NK-92 (cell line): ENCODE results near the gene FAM221B.

Source experiments
- DNase-seq: peaks from one replicate; lab custom pipeline; 2025; ENCODE audit not compliant: unreplicated experiment; lab: John Stamatoyannopoulos, UW

The FAM221B gene

GRCh38 chr9:35822926-35823325 lies 5.6 kb downstream of the FAM221B start:
- no peak for DNase-seq

GRCh38 chr9:35820076-35820475 lies 8.5 kb downstream of the FAM221B start:
- DNase-seq, result no peak

- DNase-seq, result no peak
These were observed 10.2 kb downstream of the FAM221B start for GRCh38 chr9:35818341-35818740.

DNA sequence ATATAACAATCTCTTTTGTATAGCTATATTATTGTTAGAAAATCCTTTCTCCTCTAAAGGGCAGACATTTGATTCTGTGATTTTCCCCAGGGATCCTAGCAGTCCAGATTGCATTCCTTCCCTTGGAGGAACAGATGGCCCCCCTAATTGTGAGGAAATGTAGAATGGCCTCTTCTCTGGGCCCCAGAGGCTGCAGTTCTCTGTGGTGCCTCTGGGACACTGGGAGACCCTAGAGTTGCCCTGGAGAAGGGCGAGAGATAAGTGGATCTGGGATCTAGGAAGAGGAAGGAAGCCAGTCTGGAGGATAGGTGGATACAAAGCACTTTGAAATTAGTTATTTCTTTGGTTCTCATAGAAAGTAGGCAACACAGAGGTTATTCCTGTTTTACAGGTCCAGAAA lies 11.8 kb downstream of the FAM221B start:
- DNase-seq, result no peak

GRCh38 chr9:35814841-35815543 lies 13.5 kb downstream of the FAM221B start, which contains the start of gene HINT2:
HINT2 (minus strand) TSS chr9:35815042; CDS start chr9:35814979, 63 bp downstream.
- peak; percentile 82 for DNase-seq

- DNase-seq, result no peak
These were observed 14.3 kb downstream of the FAM221B start for GRCh38 chr9:35814106-35814840.

DNA sequence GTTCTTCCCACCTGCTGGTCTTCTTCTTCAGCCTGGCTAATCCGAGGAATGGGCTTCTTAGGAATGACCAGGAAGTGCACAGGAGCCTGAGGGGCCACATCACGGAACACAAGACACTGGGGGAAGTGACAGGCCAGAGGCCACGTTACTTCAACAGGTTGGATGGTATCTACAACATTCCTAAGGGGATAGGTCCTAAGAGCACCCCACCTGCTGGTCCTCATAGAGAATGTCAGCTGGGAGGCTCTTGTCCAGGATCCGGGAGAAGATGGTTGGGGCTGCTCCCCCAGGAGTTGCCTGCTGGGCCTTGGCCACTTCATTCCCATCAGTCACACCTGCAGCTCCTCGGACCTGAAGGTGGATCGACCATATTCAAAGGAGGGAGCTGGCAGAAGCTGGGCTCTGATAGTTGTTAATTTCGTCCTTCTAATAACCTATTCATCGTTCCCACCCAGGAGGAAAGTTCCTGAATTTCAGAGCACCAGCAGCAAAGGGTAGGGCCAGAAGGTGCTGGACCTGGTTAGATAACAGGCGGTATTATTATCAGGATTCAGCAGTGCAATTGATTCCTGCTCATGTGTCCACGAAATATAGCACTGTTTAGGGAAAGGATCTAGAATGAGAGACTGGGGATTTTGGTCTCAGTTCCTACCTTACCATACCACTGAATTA lies 15.0 kb downstream of the FAM221B start:
- DNase-seq, result no peak

GRCh38 chr9:35812025-35812602 lies 16.4 kb downstream of the FAM221B start, which contains the start of gene SPAG8:
SPAG8 (minus strand) TSS chr9:35812262; CDS start chr9:35812147, 115 bp downstream.
- peak; percentile 89 for DNase-seq

GRCh38 chr9:35811381-35812024 lies 17.0 kb downstream of the FAM221B start:
- no peak for DNase-seq

DNA sequence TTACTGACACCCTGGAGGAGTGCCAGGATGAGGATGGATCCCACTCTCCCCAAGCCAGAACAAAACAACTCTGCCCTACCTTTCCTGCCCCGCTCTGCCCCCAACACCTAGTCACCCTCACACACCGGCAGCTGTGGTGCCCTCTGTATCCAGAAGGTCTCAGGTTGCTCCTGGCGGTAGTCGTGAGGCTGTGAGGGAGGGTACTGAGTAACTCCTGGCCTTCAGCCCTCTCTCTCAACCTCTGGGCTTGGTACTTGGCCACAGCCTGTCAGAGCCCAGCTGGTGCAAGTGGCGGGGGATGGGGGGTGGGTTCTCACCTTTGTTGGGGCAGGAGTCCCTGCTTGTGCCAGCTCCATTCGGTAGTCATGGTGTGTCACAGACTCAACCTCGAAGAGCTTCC lies 18.4 kb downstream of the FAM221B start:
- DNase-seq, result no peak

- DNase-seq, result no peak
These were observed 20.1 kb downstream of the FAM221B start for GRCh38 chr9:35808433-35808832.

- no peak for DNase-seq
These were observed 22.4 kb downstream of the FAM221B start for GRCh38 chr9:35806101-35806500.

GRCh38 chr9:35801328-35802128 lies 27.0 kb downstream of the FAM221B start:
- no peak for DNase-seq

- no peak for DNase-seq
These were observed 28.0 kb downstream of the FAM221B start for GRCh38 chr9:35800530-35800929.

GRCh38 chr9:35798658-35799374 lies 29.7 kb downstream of the FAM221B start:
- no peak for DNase-seq

DNA sequence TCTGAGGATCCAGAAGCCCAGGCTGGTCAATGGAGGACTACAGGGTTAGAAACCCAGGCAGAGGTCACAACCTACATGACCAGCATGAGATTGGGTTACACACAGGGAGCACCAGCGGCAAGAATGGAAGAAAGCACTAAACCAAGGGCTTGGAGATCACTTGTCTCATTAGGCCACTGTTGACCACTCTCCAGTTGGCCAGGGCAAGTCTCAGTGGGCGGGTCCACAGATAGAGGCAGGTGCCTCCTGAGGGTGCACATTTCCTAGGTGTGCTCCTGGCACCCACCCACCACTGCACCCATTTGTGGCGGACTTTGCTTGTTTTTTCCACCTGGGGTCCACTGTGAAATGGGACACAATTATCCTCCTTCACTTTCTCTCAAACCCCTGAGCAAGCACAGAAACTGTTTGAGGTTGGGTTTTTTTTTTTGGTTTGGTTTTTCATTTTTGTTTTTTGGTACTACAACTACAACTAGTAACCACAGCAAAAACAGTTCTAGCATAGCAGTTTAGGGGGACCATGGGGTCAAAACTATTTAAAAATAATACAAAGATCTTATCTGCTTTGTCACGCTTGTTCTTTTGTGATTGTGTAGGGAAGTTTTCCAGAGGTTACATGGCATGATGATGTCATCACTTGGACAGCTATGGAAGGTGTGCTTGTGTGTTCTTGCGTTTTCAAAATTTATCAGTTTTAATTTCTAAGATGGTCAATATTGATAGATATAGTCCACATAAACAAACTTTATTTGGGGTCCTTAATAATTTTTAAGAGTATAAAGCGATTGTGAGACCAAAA lies 31.0 kb downstream of the FAM221B start:
- DNase-seq, result no peak

DNA sequence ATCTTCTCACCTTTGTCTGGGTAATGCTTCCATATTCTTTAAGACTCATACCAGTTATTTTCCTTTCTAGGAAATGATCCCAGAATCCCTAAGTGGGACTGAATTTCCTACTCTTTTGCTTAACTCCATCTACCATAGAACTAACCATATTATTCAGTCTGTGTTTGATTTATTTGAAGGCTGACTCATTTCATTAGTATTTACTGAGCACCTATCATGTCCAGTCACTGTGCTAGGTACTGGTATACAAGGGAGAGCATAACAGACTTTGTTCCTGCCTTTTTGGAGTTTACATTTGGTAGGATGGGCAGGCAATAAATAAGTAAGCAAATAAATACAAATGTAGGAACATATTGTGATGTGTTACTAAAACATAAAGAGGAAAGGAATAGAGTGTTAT lies 32.8 kb downstream of the FAM221B start:
- no peak for DNase-seq

DNA sequence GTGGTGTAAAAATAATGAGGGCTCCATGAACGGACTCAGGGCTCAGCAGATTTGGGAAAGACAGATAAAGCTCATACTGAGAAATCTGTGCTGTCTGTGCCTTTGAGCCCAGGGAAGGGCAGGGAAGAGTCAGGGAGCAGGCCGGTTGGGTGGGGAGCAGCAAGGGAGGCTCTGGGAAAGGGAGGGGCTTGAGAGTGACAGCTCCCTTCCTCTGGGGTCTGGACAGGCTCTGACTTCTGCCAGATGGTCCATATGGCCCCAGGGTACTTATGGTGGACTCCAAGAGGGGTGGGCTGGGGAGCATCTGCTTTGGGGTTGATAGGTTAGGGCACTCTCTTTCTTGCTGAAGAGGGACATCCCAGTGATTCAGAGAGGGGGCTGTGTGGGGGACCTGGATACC lies 35.1 kb downstream of the FAM221B start:
- no peak for DNase-seq

GRCh38 chr9:35792826-35793225 lies 35.7 kb downstream of the FAM221B start:
- no peak for DNase-seq
